Fibroblast of the aortic adventitia (primary cell): ENCODE data around the gene MYRFL. TPM values are rescaled to one million over a fixed set of nuclear protein-coding genes. Genes with fewer than 3 reads are reported as not detected.
A peak's percentile ranks its signal among the peaks of the same experiment; 100 is the strongest.

Experiments used
- DNase-seq: peaks from one replicate; pipeline ENCODE4 v3.0.0-alpha.2; 2010; ENCODE audit warnings: low read depth
- H3K4me3 ChIP-seq: 2 replicates; pipeline ENCODE4 v1.5.1; 2011; ENCODE audit warnings: low read depth, mild to moderate bottlenecking, control low read depth, low read length, moderate library complexity
- total RNA-seq: library from RNA; depleted of rRNA; stranded (reverse); fragments of >200 nt; gene quantifications from 2 replicates; pipeline ENCODE4 v1.2.3, GENCODE V29; 2012; ENCODE audit warnings: low replicate concordance
- TF ChIP-seq, protein P1 (sequence below): IDR thresholded peaks from 2 replicates; pipeline ENCODE4 v1.5.1; 2011; ENCODE audit warnings: mild to moderate bottlenecking, low read length, control low read depth, inconsistent platforms; ENCODE audit not compliant: insufficient read depth

Gene MYRFL
- total RNA-seq, 1 donor: not detected

- H3K4me3 ChIP-seq: peak overlapping the region; percentile 57
- peak; percentile 81 for DNase-seq
- TF ChIP-seq, protein P1, sequence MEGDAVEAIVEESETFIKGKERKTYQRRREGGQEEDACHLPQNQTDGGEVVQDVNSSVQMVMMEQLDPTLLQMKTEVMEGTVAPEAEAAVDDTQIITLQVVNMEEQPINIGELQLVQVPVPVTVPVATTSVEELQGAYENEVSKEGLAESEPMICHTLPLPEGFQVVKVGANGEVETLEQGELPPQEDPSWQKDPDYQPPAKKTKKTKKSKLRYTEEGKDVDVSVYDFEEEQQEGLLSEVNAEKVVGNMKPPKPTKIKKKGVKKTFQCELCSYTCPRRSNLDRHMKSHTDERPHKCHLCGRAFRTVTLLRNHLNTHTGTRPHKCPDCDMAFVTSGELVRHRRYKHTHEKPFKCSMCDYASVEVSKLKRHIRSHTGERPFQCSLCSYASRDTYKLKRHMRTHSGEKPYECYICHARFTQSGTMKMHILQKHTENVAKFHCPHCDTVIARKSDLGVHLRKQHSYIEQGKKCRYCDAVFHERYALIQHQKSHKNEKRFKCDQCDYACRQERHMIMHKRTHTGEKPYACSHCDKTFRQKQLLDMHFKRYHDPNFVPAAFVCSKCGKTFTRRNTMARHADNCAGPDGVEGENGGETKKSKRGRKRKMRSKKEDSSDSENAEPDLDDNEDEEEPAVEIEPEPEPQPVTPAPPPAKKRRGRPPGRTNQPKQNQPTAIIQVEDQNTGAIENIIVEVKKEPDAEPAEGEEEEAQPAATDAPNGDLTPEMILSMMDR: peak; percentile 88
Observed at GRCh38 chr12:69879007-69879960, 54.3 kb downstream of the MYRFL start.

- DNase-seq: peak; percentile 34
- TF ChIP-seq, protein P1: no peak
- no peak overlapping the region for H3K4me3 ChIP-seq
Observed at GRCh38 chr12:69880571-69880970, 55.5 kb downstream of the MYRFL start.

DNA sequence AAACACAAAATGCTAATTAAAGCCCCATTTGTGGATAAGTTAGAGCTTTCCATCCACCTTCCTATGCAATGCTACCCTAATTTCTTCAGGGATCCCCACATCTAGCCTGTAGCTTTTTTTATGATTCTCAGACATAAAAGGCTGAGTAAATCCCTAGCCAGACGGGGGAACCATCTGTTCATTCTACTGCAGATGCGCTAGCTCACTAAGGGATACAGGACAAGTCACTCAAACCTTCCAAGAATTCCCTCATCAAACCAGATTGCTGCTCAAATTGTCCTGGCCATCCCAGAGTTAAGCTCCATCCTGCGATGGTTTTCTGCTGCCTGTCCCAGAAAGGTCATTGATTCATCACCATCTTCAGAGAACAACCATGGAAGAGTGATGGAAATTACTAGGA, 56.7 kb downstream of the MYRFL start:
- no peak overlapping the region for H3K4me3 ChIP-seq
- DNase-seq: no peak
- TF ChIP-seq, protein P1: no peak

DNA sequence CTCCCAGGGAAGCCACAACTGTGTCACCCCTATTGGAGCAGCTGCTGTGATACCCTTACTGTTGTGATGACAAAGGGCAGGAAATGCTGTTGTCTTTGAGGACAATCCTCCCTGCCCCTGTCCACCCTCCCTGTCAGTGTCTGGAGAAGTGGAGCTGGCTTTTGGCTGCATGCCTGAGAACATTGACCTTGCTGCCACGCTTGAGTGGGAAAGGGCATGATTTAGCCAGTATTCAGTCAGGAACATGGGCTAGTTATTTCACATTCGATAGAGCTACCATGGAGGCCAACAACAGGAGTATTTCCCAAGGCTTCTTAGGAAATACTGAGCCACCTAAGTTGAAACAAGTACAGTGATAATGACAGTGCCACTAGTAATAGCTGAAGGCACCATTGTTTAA, 59.4 kb downstream of the MYRFL start:
- TF ChIP-seq, protein P1: no peak
- DNase-seq: no peak
- H3K4me3 ChIP-seq: no peak overlapping the region

- DNase-seq: no peak
- TF ChIP-seq, protein P1: no peak
Observed at GRCh38 chr12:69885658-69886057, 60.6 kb downstream of the MYRFL start.

GRCh38 chr12:69886109-69886508, 61.1 kb downstream of the MYRFL start:
- no peak for DNase-seq
- TF ChIP-seq, protein P1: no peak
- H3K4me3 ChIP-seq: no peak overlapping the region

More at GRCh38 chr12:69885658-69886057, 60.6 kb downstream of the MYRFL start:
- no peak overlapping the region for H3K4me3 ChIP-seq

- no peak overlapping the region for H3K4me3 ChIP-seq
- TF ChIP-seq, protein P1: no peak
Observed at GRCh38 chr12:69886715-69887114, 61.7 kb downstream of the MYRFL start.

More at GRCh38 chr12:69886715-69887114, 61.7 kb downstream of the MYRFL start:
- DNase-seq: no peak
